Naive thymus-derived CD8-positive, alpha-beta T cell (primary cell): ENCODE data around the gene HHAT. TPM values are rescaled to one million over a fixed set of nuclear protein-coding genes. Genes with fewer than 3 reads are reported as not detected.

Experiments
- ATAC-seq, 2 donors: fragments of 150-1000 bp; cut with Tn5 transposase in 1 of 2; sonication (Bioruptor Pico), chemical (Tn5 transposase) in 1 of 2; 1 replicate in 1 of 2; 2 replicates in 1 of 2; pipeline ENCODE4 v1.10.0; 2021; ENCODE audit warnings: mild to moderate bottlenecking in 2 of 2, moderate library complexity in 2 of 2
- POLR2A ChIA-PET: fragments of 350-600 bp; sonication (Branson Sonifier 250); formaldehyde crosslinking; loops from one replicate; lab custom pipeline; 2021; ENCODE audit warnings: antibody characterized with exemption; lab: Charles Lee
- DNase-seq, 10 donors: peaks; one replicate each; pipeline versions ENCODE4 v3.0.0 to v3.0.0-alpha.2; 2020 to 2022
- H3K27ac Mint-ChIP-seq, 10 donors: one replicate each; pipeline ENCODE4 v1.8.0; 2020 to 2022; ENCODE audit warnings: mild to moderate bottlenecking in 10 of 10, mixed read lengths in 10 of 10, moderate library complexity in 4 of 10, inconsistent platforms in 1 of 10
- H3K27me3 Mint-ChIP-seq, 5 donors: one replicate each; pipeline ENCODE4 v1.8.0; 2021 to 2022; ENCODE audit warnings: mixed read lengths in 5 of 5
- H3K36me3 Mint-ChIP-seq, 3 donors: one replicate each; pipeline ENCODE4 v1.8.0; 2020 to 2022; ENCODE audit warnings: mixed read lengths in 3 of 3, mild to moderate bottlenecking in 2 of 3, inconsistent platforms in 1 of 3
- H3K4me1 Mint-ChIP-seq, 4 donors: one replicate each; pipeline ENCODE4 v1.8.0; 2021 to 2022; ENCODE audit warnings: mixed read lengths in 4 of 4
- H3K4me3 Mint-ChIP-seq, 10 donors: one replicate each; pipeline ENCODE4 v1.8.0; 2020 to 2022; ENCODE audit warnings: mild to moderate bottlenecking in 10 of 10, mixed read lengths in 10 of 10, moderate library complexity in 6 of 10, inconsistent platforms in 1 of 10
- H3K9me3 Mint-ChIP-seq, 9 donors: one replicate each; pipeline ENCODE4 v1.8.0; 2020 to 2022; ENCODE audit warnings: mixed read lengths in 9 of 9, mild to moderate bottlenecking in 3 of 9, inconsistent platforms in 1 of 9, moderate library complexity in 1 of 9
- polyA plus RNA-seq, 3 donors: library from polyadenylated mRNA; unstranded; fragments of 300-500 nt; fragmentation: Illumina TruSeq; gene quantifications; one replicate each; pipeline ENCODE4 v1.2.3, GENCODE V29; 2021
- total RNA-seq, 8 experiments: library from RNA in 2 of 8; stranded (reverse) in 2 of 8; gene quantifications; one replicate each; pipeline ENCODE4 v1.2.3 and lab custom pipeline; 2021 to 2026

HHAT gene
- total and polyA plus RNA-seq, 5 experiments from 2014 or later = 0.74 to 1.8 (median 1.5) TPM

- H3K27ac Mint-ChIP-seq = no peak overlapping the region
- DNase-seq (no peak), ATAC-seq (no peak)
- H3K4me1 Mint-ChIP-seq = no peaks in the 10 kb centered on the region
- POLR2A ChIA-PET = no interaction called here
- H3K36me3 Mint-ChIP-seq = no peaks in the 10 kb centered on the region
- no peaks in the 10 kb centered on the region for H3K27me3 Mint-ChIP-seq
- peaks cover 0 to 4% (median 0%) of the 10 kb centered on the region in 9 donors for H3K9me3 Mint-ChIP-seq
- no peak overlapping the region for H3K4me3 Mint-ChIP-seq
These were observed 341.2 kb downstream of the HHAT start for GRCh38 chr1:210669951-210670350.

- H3K36me3 Mint-ChIP-seq = no peaks in the 10 kb centered on the region
- peaks cover 0 to 3% (median 0%) of the 10 kb centered on the region in 9 donors for H3K9me3 Mint-ChIP-seq
- POLR2A ChIA-PET = no interaction called here
- no peaks in the 10 kb centered on the region for H3K4me1 Mint-ChIP-seq
- no peak overlapping the region for H3K27ac Mint-ChIP-seq
- peaks cover 0 to 4% (median 0%) of the 10 kb centered on the region in 5 donors for H3K27me3 Mint-ChIP-seq
- H3K4me3 Mint-ChIP-seq = no peak overlapping the region
- DNase-seq = no peak
- no peak for ATAC-seq
These were observed 345.4 kb downstream of the HHAT start for GRCh38 chr1:210674151-210674550.

GRCh38 chr1:210676539-210676938, 347.8 kb downstream of the HHAT start:
- POLR2A ChIA-PET = no interaction called here
- no peak overlapping the region for H3K27ac Mint-ChIP-seq
- H3K4me1 Mint-ChIP-seq = no peaks in the 10 kb centered on the region
- H3K4me3 Mint-ChIP-seq = no peak overlapping the region
- DNase-seq (no peak), ATAC-seq (no peak)
- H3K9me3 Mint-ChIP-seq = no peaks in the 10 kb centered on the region
- peaks cover 0 to 4% (median 0%) of the 10 kb centered on the region in 5 donors for H3K27me3 Mint-ChIP-seq
- no peaks in the 10 kb centered on the region for H3K36me3 Mint-ChIP-seq

- Mint-ChIP-seq H3K4me3 (no peak overlapping the region), H3K4me1 (no peaks in the 10 kb centered on the region), H3K9me3 (no peaks in the 10 kb centered on the region), H3K27me3 (peaks cover 0 to 4% (median 0%) of the 10 kb centered on the region in 5 donors), H3K36me3 (no peaks in the 10 kb centered on the region), H3K27ac (no peak overlapping the region)
- ATAC-seq (no peak), DNase-seq (no peak)
- POLR2A ChIA-PET = interaction anchor here (0.5 kb wide), 1 partner anchor 24 kb away, joined by 4 read pairs; no protein-coding TSS in a partner anchor
These were observed 348.8 kb downstream of the HHAT start for GRCh38 chr1:210677533-210677932.

- POLR2A ChIA-PET = no interaction called here
- H3K4me3 Mint-ChIP-seq = no peak overlapping the region
These were observed 349.6 kb downstream of the HHAT start for GRCh38 chr1:210678306-210678705.

GRCh38 chr1:210681158-210681557, 352.5 kb downstream of the HHAT start:
- Mint-ChIP-seq H3K4me1 (no peaks in the 10 kb centered on the region), H3K4me3 (no peak overlapping the region), H3K9me3 (no peaks in the 10 kb centered on the region), H3K27ac (no peak overlapping the region), H3K27me3 (no peaks in the 10 kb centered on the region), H3K36me3 (no peaks in the 10 kb centered on the region)
- ATAC-seq (no peak), DNase-seq (no peak)
- POLR2A ChIA-PET = no interaction called here

More at GRCh38 chr1:210678306-210678705, 349.6 kb downstream of the HHAT start:
- Mint-ChIP-seq H3K27me3 (peaks cover 0 to 4% (median 0%) of the 10 kb centered on the region in 5 donors), H3K36me3 (no peaks in the 10 kb centered on the region), H3K9me3 (no peaks in the 10 kb centered on the region), H3K27ac (no peak overlapping the region), H3K4me1 (no peaks in the 10 kb centered on the region)
- DNase-seq = no peak
- no peak for ATAC-seq

- H3K4me1 Mint-ChIP-seq = no peaks in the 10 kb centered on the region
- no peaks in the 10 kb centered on the region for H3K36me3 Mint-ChIP-seq
- no peak for DNase-seq
- no peak for ATAC-seq
- H3K9me3 Mint-ChIP-seq = no peaks in the 10 kb centered on the region
- H3K27ac Mint-ChIP-seq = no peak overlapping the region
- no peaks in the 10 kb centered on the region for H3K27me3 Mint-ChIP-seq
- no peak overlapping the region for H3K4me3 Mint-ChIP-seq
- POLR2A ChIA-PET = no interaction called here
These were observed 354.8 kb downstream of the HHAT start for GRCh38 chr1:210683403-210684047.

GRCh38 chr1:210684466-210685294, 356.0 kb downstream of the HHAT start:
- DNase-seq (no peak), ATAC-seq (no peak)
- H3K4me3 Mint-ChIP-seq = no peak overlapping the region

GRCh38 chr1:210685295-210685650, 356.6 kb downstream of the HHAT start:
- DNase-seq (no peak), ATAC-seq (no peak)
- Mint-ChIP-seq H3K27ac (no peak overlapping the region), H3K4me3 (no peak overlapping the region), H3K36me3 (no peaks in the 10 kb centered on the region), H3K27me3 (no peaks in the 10 kb centered on the region), H3K9me3 (no peaks in the 10 kb centered on the region), H3K4me1 (no peaks in the 10 kb centered on the region)
- POLR2A ChIA-PET = no interaction called here

More at GRCh38 chr1:210684466-210685294, 356.0 kb downstream of the HHAT start:
- Mint-ChIP-seq H3K36me3 (no peaks in the 10 kb centered on the region), H3K27me3 (no peaks in the 10 kb centered on the region), H3K27ac (no peak overlapping the region), H3K4me1 (no peaks in the 10 kb centered on the region), H3K9me3 (no peaks in the 10 kb centered on the region)
- POLR2A ChIA-PET = no interaction called here

- H3K27me3 Mint-ChIP-seq = no peaks in the 10 kb centered on the region
- no peak overlapping the region for H3K27ac Mint-ChIP-seq
- no peak overlapping the region for H3K4me3 Mint-ChIP-seq
- H3K36me3 Mint-ChIP-seq = no peaks in the 10 kb centered on the region
- peaks cover 0 to 4% (median 0%) of the 10 kb centered on the region in 4 donors for H3K4me1 Mint-ChIP-seq
- H3K9me3 Mint-ChIP-seq = no peaks in the 10 kb centered on the region
- no peak for ATAC-seq
- DNase-seq = no peak
- POLR2A ChIA-PET = no interaction called here
These were observed 358.1 kb downstream of the HHAT start for GRCh38 chr1:210686841-210687240.

- ATAC-seq = no peak
- Mint-ChIP-seq H3K27ac (no peak overlapping the region), H3K9me3 (no peaks in the 10 kb centered on the region), H3K4me1 (peaks cover 4 to 12% (median 8%) of the 10 kb centered on the region in 4 donors), H3K4me3 (no peak overlapping the region), H3K36me3 (no peaks in the 10 kb centered on the region), H3K27me3 (no peaks in the 10 kb centered on the region)
- POLR2A ChIA-PET = no interaction called here
- no peak for DNase-seq
These were observed 359.0 kb downstream of the HHAT start for GRCh38 chr1:210687582-210688279.

- no peaks in the 10 kb centered on the region for H3K36me3 Mint-ChIP-seq
- no peak overlapping the region for H3K27ac Mint-ChIP-seq
- no peaks in the 10 kb centered on the region for H3K27me3 Mint-ChIP-seq
- H3K4me1 Mint-ChIP-seq = peaks cover 9 to 22% (median 16%) of the 10 kb centered on the region in 4 donors
- no peaks in the 10 kb centered on the region for H3K9me3 Mint-ChIP-seq
- POLR2A ChIA-PET = no interaction called here
- no peak for ATAC-seq
- DNase-seq = no peak
- no peak overlapping the region for H3K4me3 Mint-ChIP-seq
These were observed 360.0 kb downstream of the HHAT start for GRCh38 chr1:210688512-210689234.
